HepG2 (cell line): ENCODE measurements around the gene EVL. TPM values are rescaled to one million over a fixed set of nuclear protein-coding genes. Genes with fewer than 3 reads are reported as not detected.

Source experiments
- GTF2F1 ChIP-seq: fragments of 150-350 bp; IDR thresholded peaks from 2 replicates; pipeline ENCODE4 v1.6.1; 2014; ENCODE audit warnings: low read length
- HOXA5 ChIP-seq: sonication (generic); formaldehyde crosslinking; IDR thresholded peaks from 2 replicates; pipeline ENCODE4 v1.4.0; 2020; ENCODE audit warnings: missing genetic modification reagents
- POLR2AphosphoS2 ChIP-seq: IDR thresholded peaks from 2 replicates; pipeline ENCODE4 v1.6.1; 2011; ENCODE audit warnings: low read depth, low read length, improper control_type of control experiment
- SOX5 ChIP-seq: IDR thresholded peaks from 2 replicates; pipeline ENCODE4 v1.6.1; 2016; ENCODE audit warnings: borderline replicate concordance
- ZNF337 ChIP-seq: sonication (generic); formaldehyde crosslinking; IDR thresholded peaks from 2 replicates; pipeline ENCODE4 v1.5.1; 2020; ENCODE audit warnings: missing genetic modification reagents, low read depth, mild to moderate bottlenecking, borderline replicate concordance
- ZNF660 ChIP-seq: sonication (generic); formaldehyde crosslinking; IDR thresholded peaks from 2 replicates; pipeline ENCODE4 v1.5.1; 2020; ENCODE audit warnings: mild to moderate bottlenecking, low read depth, missing genetic modification reagents, borderline replicate concordance
- polyA plus RNA-seq, 8 experiments: library from polyadenylated mRNA; depleted of rRNA in 3 of 8; stranded (reverse) in 7 of 8; unstranded in 1 of 8; fragments of >200 nt; fragmentation: Illumina TruSeq in 4 of 8; extraction: Trizol in 4 of 8; gene quantifications; 2 replicates each; pipeline versions ENCODE4 v1.2.1 to v1.2.3, GENCODE V29; 2011 to 2016; ENCODE audit warnings: low read depth in 4 of 8, missing spikeins in 1 of 8, mixed read lengths in 1 of 8; ENCODE audit not compliant: insufficient read depth in 1 of 8
- total RNA-seq, 5 experiments: library from RNA; depleted of rRNA; stranded (reverse); fragments of >200 nt; fragmentation: Illumina TruSeq; extraction: Trizol; gene quantifications; 2 replicates each; pipeline ENCODE4 v1.2.3, GENCODE V29; 2016; ENCODE audit warnings: low read depth in 1 of 5
- TF ChIP-seq, protein P1 (sequence below): sonication (generic); formaldehyde crosslinking; IDR thresholded peaks from 2 replicates; pipeline ENCODE4 v1.4.0; 2020; ENCODE audit warnings: missing genetic modification reagents
- TF ChIP-seq, protein P2 (sequence below): IDR thresholded peaks from 2 replicates; pipeline ENCODE4 v1.6.1; 2016
- TF ChIP-seq, protein P3 (sequence below): sonication (generic); formaldehyde crosslinking; IDR thresholded peaks from 2 replicates; pipeline ENCODE4 v1.5.0; 2020; ENCODE audit warnings: mild to moderate bottlenecking, missing genetic modification reagents
- TF ChIP-seq, protein P4 (sequence below): sonication (generic); formaldehyde crosslinking; IDR thresholded peaks from 2 replicates; pipeline ENCODE4 v1.8.0; 2023; ENCODE audit warnings: mild to moderate bottlenecking, missing genetic modification reagents
- TF ChIP-seq, protein P5 (sequence below): sonication (generic); formaldehyde crosslinking; conservative IDR thresholded peaks from 2 replicates; pipeline ENCODE4 v1.8.0; 2022; ENCODE audit warnings: mild to moderate bottlenecking, moderate library complexity, missing genetic modification reagents

Gene EVL
- total and polyA plus RNA-seq, 2 of the 13 experiments (the other 11 are each of a cell fraction or from before 2014, with no cell fraction given) = 15.1 to 31.2 TPM

DNA sequence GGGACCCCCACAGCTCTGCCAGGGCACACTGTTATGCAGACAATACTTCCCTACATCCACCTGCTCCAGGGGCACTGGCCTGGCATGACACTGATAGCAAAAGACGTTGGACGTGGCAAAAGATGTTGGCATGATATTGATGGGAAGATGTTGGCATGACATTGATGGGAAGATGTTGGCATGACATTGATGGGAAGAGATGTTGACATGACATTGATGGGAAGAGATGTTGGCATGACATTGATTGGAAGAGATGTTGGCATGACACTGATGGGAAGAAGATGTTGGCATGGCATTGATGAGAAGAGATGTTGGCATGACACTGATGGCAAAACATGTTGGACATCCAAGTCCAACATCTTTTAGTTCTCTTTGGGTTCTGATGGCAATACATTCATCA, 105.7 kb downstream of the EVL start (continued):
- TF ChIP-seq, protein P1, sequence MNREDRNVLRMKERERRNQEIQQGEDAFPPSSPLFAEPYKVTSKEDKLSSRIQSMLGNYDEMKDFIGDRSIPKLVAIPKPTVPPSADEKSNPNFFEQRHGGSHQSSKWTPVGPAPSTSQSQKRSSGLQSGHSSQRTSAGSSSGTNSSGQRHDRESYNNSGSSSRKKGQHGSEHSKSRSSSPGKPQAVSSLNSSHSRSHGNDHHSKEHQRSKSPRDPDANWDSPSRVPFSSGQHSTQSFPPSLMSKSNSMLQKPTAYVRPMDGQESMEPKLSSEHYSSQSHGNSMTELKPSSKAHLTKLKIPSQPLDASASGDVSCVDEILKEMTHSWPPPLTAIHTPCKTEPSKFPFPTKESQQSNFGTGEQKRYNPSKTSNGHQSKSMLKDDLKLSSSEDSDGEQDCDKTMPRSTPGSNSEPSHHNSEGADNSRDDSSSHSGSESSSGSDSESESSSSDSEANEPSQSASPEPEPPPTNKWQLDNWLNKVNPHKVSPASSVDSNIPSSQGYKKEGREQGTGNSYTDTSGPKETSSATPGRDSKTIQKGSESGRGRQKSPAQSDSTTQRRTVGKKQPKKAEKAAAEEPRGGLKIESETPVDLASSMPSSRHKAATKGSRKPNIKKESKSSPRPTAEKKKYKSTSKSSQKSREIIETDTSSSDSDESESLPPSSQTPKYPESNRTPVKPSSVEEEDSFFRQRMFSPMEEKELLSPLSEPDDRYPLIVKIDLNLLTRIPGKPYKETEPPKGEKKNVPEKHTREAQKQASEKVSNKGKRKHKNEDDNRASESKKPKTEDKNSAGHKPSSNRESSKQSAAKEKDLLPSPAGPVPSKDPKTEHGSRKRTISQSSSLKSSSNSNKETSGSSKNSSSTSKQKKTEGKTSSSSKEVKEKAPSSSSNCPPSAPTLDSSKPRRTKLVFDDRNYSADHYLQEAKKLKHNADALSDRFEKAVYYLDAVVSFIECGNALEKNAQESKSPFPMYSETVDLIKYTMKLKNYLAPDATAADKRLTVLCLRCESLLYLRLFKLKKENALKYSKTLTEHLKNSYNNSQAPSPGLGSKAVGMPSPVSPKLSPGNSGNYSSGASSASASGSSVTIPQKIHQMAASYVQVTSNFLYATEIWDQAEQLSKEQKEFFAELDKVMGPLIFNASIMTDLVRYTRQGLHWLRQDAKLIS = no peak
- TF ChIP-seq GTF2F1 = no peak
- TF ChIP-seq, protein P2, sequence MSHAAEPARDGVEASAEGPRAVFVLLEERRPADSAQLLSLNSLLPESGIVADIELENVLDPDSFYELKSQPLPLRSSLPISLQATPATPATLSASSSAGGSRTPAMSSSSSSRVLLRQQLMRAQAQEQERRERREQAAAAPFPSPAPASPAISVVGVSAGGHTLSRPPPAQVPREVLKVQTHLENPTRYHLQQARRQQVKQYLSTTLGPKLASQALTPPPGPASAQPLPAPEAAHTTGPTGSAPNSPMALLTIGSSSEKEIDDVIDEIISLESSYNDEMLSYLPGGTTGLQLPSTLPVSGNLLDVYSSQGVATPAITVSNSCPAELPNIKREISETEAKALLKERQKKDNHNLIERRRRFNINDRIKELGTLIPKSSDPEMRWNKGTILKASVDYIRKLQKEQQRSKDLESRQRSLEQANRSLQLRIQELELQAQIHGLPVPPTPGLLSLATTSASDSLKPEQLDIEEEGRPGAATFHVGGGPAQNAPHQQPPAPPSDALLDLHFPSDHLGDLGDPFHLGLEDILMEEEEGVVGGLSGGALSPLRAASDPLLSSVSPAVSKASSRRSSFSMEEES (CRISPR knock-in tag) = no peak
- no peak for TF ChIP-seq ZNF660 (CRISPR knock-in tag)
- no peak for TF ChIP-seq POLR2AphosphoS2
- no peak for TF ChIP-seq SOX5 (CRISPR knock-in tag)
- TF ChIP-seq, protein P3, sequence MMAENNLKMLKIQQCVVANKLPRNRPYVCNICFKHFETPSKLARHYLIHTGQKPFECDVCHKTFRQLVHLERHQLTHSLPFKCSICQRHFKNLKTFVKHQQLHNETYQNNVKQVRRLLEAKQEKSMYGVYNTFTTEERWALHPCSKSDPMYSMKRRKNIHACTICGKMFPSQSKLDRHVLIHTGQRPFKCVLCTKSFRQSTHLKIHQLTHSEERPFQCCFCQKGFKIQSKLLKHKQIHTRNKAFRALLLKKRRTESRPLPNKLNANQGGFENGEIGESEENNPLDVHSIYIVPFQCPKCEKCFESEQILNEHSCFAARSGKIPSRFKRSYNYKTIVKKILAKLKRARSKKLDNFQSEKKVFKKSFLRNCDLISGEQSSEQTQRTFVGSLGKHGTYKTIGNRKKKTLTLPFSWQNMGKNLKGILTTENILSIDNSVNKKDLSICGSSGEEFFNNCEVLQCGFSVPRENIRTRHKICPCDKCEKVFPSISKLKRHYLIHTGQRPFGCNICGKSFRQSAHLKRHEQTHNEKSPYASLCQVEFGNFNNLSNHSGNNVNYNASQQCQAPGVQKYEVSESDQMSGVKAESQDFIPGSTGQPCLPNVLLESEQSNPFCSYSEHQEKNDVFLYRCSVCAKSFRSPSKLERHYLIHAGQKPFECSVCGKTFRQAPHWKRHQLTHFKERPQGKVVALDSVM (CRISPR knock-in tag) = no peak
- no peak for TF ChIP-seq ZNF337 (CRISPR knock-in tag)
- no peak for TF ChIP-seq HOXA5 (CRISPR knock-in tag)
- TF ChIP-seq, protein P4, sequence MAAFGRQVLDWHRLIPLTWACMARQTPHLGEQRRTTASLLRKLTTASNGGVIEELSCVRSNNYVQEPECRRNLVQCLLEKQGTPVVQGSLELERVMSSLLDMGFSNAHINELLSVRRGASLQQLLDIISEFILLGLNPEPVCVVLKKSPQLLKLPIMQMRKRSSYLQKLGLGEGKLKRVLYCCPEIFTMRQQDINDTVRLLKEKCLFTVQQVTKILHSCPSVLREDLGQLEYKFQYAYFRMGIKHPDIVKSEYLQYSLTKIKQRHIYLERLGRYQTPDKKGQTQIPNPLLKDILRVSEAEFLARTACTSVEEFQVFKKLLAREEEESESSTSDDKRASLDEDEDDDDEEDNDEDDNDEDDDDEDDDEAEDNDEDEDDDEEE (CRISPR knock-in tag) = no peak
- TF ChIP-seq, protein P5, sequence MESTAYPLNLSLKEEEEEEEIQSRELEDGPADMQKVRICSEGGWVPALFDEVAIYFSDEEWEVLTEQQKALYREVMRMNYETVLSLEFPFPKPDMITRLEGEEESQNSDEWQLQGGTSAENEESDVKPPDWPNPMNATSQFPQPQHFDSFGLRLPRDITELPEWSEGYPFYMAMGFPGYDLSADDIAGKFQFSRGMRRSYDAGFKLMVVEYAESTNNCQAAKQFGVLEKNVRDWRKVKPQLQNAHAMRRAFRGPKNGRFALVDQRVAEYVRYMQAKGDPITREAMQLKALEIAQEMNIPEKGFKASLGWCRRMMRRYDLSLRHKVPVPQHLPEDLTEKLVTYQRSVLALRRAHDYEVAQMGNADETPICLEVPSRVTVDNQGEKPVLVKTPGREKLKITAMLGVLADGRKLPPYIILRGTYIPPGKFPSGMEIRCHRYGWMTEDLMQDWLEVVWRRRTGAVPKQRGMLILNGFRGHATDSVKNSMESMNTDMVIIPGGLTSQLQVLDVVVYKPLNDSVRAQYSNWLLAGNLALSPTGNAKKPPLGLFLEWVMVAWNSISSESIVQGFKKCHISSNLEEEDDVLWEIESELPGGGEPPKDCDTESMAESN = no peak
